ENCODE data around the gene BEST3. TPM values are rescaled to one million over a fixed set of nuclear protein-coding genes. Genes with fewer than 3 reads are reported as not detected.
A peak's percentile ranks its signal among the peaks of the same experiment; 100 is the strongest.

The BEST3 gene
- total and polyA plus RNA-seq, 2 experiments from 2014 or later: not detected

- Mint-ChIP-seq H3K4me1 (peaks cover 7% of the 10 kb centered on the region), H3K27ac (no peak overlapping the region), H3K4me3 (no peak overlapping the region), H3K27me3 (ENCODE audit: insufficient read depth, low read depth, poor library complexity) (no peaks in the 10 kb centered on the region), H3K36me3 (ENCODE audit: low read depth) (no peaks in the 10 kb centered on the region), H3K9me3 (no peaks in the 10 kb centered on the region)
- H3K9me2 ChIP-seq (ENCODE audit: insufficient read depth): no peaks in the 10 kb centered on the region
- no peaks in the 10 kb centered on the region for H3K36me3 ChIP-seq (ENCODE audit: insufficient read depth)
- H3K4me2 ChIP-seq: no peak overlapping the region
- H2AFZ ChIP-seq: peak overlapping the region; percentile 36; the same call in 1 of the 2 replicates
- ATAC-seq (no peak), DNase-seq (ENCODE audit: low spot score) (peak; percentile 34)
- no peaks in the 10 kb centered on the region for H4K20me1 ChIP-seq (replicated peaks; ENCODE audit: insufficient read depth)
- H3K27ac ChIP-seq (ENCODE audit: low read depth): no peak overlapping the region
- H3F3A ChIP-seq (replicated peaks; ENCODE audit: low read depth): no peaks in the 10 kb centered on the region
- no peak overlapping the region for H3K4me3 ChIP-seq
- TF ChIP-seq, protein P1, sequence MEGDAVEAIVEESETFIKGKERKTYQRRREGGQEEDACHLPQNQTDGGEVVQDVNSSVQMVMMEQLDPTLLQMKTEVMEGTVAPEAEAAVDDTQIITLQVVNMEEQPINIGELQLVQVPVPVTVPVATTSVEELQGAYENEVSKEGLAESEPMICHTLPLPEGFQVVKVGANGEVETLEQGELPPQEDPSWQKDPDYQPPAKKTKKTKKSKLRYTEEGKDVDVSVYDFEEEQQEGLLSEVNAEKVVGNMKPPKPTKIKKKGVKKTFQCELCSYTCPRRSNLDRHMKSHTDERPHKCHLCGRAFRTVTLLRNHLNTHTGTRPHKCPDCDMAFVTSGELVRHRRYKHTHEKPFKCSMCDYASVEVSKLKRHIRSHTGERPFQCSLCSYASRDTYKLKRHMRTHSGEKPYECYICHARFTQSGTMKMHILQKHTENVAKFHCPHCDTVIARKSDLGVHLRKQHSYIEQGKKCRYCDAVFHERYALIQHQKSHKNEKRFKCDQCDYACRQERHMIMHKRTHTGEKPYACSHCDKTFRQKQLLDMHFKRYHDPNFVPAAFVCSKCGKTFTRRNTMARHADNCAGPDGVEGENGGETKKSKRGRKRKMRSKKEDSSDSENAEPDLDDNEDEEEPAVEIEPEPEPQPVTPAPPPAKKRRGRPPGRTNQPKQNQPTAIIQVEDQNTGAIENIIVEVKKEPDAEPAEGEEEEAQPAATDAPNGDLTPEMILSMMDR (conservative IDR thresholded peaks at IDR 0.05; ENCODE audit: low read depth in 2 of 2): peak in 1 of 2 experiments; percentile 43; a peak in 3 of 4 replicates
- TF ChIP-seq ETS1 (IDR thresholded peaks at IDR 0.05) (no peak), REST (IDR thresholded peaks at IDR 0.05; ENCODE audit: unreplicated experiment) (no peak), ZNF331 (CRISPR knock-in tag; IDR thresholded peaks at IDR 0.05; ENCODE audit: low read depth) (no peak), STAT1 (IDR thresholded peaks at IDR 0.05; ENCODE audit: unreplicated experiment) (no peak), JUNB (IDR thresholded peaks at IDR 0.05; ENCODE audit: unreplicated experiment) (no peak)
- no peaks in the 10 kb centered on the region for H3K27me3 ChIP-seq (ENCODE audit: insufficient read depth)
- no peaks in the 10 kb centered on the region for H3K79me2 ChIP-seq (replicated peaks; ENCODE audit: insufficient read depth)
- no peaks in the 10 kb centered on the region for H3K4me1 ChIP-seq (ENCODE audit: insufficient read depth)
Observed at GRCh38 chr12:69676257-69677012, 22.7 kb downstream of the BEST3 start.

GRCh38 chr12:69672195-69672594 lies 26.9 kb downstream of the BEST3 start:
- no peaks in the 10 kb centered on the region for H3K4me1 ChIP-seq (ENCODE audit: insufficient read depth)
- TF ChIP-seq JUNB (IDR thresholded peaks at IDR 0.05; ENCODE audit: unreplicated experiment) (no peak), EZH2 (IDR thresholded peaks at IDR 0.05; ENCODE audit: low read depth, unreplicated experiment) (no peak), CREB1 (CRISPR knock-in tag; IDR thresholded peaks at IDR 0.05; ENCODE audit: low read depth) (no peak), ZNF114 (CRISPR knock-in tag; IDR thresholded peaks at IDR 0.05) (no peak), NANOG (IDR thresholded peaks at IDR 0.05; ENCODE audit: borderline replicate concordance) (no peak)
- TF ChIP-seq, protein P1 (conservative IDR thresholded peaks at IDR 0.05; ENCODE audit: low read depth in 2 of 2): no peak
- H3K4me1 Mint-ChIP-seq: peaks cover 7% of the 10 kb centered on the region
- H3K4me3 Mint-ChIP-seq: no peak overlapping the region
- H3K36me3 ChIP-seq (ENCODE audit: insufficient read depth): no peaks in the 10 kb centered on the region
- no peaks in the 10 kb centered on the region for H3F3A ChIP-seq (replicated peaks; ENCODE audit: low read depth)
- no peak overlapping the region for H3K27ac Mint-ChIP-seq
- peak overlapping the region; percentile 48; the same call in 1 of the 2 replicates for H2AFZ ChIP-seq
- no peaks in the 10 kb centered on the region for H3K9me2 ChIP-seq (ENCODE audit: insufficient read depth)
- H3K27ac ChIP-seq (ENCODE audit: low read depth): no peak overlapping the region
- no peaks in the 10 kb centered on the region for H3K79me2 ChIP-seq (replicated peaks; ENCODE audit: insufficient read depth)
- H3K4me2 ChIP-seq: no peak overlapping the region
- H3K9me3 Mint-ChIP-seq: no peaks in the 10 kb centered on the region
- H3K36me3 Mint-ChIP-seq (ENCODE audit: low read depth): no peaks in the 10 kb centered on the region
- H3K27me3 ChIP-seq (ENCODE audit: insufficient read depth): no peaks in the 10 kb centered on the region
- DNase-seq (ENCODE audit: low spot score) (no peak), ATAC-seq (no peak)
- H4K20me1 ChIP-seq (replicated peaks; ENCODE audit: insufficient read depth): no peaks in the 10 kb centered on the region
- H3K27me3 Mint-ChIP-seq (ENCODE audit: insufficient read depth, low read depth, poor library complexity): no peaks in the 10 kb centered on the region
- no peak overlapping the region for H3K4me3 ChIP-seq

Measured in GM23338 (cell line).